GM19372 (cell line): ENCODE measurements around the gene RIN3.
"Not testable (repeated sequence)": the region's sequence is repeated elsewhere in the genome, so short reads cannot be mapped to it uniquely, and the experiment has no call there.

ENCODE experiments used
- ATAC-seq: cut with Tn5 transposase; IDR thresholded peaks from one replicate; pipeline ENCODE4 v1.9.1; 2021; ENCODE audit warnings: mild to moderate bottlenecking, low read depth, moderate library complexity; ENCODE audit not compliant: unreplicated experiment

The RIN3 gene

DNA sequence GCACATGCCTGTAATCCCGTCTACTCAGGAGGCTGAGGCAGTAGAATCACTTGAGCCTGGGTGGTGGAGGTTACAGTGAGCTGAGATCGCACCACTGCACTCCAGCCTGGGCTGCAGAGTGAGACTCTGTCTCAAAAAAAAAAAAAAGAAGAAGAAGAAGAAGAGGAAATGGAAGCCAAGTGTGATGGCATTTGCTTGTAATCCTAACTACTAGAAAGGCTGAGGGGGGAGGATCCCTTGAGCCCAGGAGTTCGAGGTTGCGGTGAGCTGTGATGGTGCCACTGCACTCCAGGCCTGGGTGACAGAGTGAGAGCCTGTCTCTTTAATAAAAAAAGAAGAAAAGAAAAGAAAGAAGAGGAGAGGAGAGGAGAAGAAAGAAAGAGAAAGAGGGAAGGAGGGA lies 182.8 kb downstream of the RIN3 start:
- ATAC-seq = no peak

DNA sequence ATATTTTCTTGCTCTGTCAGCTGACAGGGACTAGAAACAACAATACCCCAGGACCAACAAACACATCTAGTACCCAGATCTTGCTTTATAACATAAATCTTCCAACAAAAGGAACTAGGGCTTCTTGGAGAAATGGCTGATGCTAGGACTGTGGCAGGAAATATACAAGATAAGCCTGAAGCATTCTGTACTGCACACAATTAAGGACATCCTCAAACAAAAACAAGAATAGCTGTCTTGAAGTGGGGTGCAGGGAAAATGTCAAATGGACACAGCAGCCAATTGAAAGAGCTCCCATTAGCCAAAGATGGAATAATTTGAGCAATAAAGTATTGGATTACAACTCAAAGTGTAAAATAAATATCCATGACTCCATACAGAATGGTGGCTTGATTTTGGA lies 184.8 kb downstream of the RIN3 start:
- no peak for ATAC-seq

DNA sequence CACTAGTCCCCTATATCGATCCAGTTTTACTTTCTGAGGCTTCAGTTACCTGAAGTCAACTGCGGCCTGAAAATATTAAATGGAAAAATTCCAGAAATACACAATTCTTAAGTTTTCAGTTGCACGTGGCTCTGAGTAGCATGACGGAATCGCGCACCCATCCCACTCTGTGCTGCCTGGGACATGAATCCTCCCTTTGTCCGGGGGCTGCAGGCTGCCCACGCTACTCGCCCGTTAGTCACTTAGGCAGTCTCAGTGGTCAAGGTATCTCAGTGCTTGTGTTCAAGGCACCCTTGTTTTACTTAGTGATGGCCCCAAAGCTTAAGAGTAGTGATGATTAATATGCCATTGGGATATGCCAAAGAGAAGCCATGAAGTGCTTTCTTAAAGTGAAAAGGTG lies 188.2 kb downstream of the RIN3 start:
- ATAC-seq = no peak

DNA sequence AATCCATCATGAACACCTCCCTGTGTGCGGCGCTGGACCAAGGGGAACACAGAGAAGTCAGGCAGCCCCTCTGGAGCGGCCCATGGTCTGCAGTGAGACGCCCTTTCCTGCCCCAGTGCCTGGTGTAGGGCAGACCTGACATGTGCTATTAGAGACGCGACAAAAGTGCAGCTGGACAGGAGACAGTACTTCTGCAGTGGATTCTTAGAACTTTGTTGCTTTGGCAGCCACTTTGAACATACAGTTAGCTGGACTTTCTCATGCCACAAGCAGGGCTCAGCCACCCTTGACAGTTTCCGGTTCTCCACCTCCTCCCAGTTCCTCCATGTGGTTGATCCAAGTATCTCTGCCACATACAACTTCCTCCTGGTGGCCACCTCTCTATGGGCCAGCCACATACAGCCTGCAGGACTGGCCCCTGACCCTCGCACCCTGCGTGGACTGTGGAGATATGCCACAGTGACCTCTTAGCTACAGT lies 188.9 kb downstream of the RIN3 start:
- ATAC-seq = no peak

DNA sequence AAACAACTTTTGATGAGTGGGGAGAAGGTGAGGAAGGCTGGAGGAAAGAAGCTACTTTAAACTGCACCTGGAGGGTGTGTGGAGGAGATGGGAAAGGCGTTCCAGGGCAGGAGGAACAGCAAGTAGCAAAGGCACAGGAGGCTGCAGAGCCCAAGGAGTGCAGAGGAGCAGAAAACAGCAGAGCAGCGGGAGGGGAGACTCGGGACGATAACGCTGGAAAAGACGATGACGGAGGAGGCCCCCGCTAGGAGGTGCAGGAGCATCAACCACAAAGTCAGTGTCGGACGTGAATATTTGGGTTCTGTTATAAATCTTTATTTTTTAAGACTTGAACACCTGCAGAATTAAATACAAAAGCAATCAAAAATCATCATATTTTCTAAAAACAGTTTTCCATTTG lies 189.9 kb downstream of the RIN3 start:
- no peak for ATAC-seq

DNA sequence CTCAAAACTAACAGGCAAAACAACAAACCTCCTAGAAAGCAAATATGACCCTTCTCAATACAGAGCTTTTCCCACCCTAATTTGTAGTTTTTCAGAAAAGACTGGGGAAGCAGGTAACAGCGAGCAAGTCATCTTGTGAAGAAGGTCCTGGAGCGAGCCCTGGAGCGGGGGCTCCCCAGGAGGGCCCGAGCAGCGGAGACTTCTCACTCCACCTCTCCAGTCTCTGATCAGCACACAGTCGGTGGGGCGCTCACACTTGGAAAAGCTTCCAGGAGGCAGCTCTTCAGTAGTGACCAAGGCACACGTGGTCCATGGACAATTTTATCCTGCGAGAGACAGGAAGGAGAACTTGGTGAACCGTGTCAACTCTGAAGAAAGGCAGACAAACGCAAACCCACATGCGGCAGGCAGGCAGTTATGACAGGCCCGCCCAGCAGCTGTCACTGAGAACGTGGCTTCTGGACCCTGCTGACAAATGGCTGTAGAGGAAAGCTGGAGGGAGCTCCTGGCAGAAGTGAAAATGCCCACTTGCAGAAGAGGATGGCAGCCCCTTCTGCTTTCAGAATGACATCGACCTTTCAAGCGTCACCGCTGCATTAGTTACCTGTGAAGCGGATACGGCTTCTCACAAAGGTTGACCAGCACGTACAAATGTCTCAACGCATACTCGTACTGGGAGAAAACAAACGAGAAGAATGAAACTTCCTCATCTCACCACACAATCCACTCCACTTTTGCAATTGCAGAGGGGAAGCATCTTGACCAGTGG lies 190.6 kb downstream of the RIN3 start:
- ATAC-seq = peak; percentile 83

DNA sequence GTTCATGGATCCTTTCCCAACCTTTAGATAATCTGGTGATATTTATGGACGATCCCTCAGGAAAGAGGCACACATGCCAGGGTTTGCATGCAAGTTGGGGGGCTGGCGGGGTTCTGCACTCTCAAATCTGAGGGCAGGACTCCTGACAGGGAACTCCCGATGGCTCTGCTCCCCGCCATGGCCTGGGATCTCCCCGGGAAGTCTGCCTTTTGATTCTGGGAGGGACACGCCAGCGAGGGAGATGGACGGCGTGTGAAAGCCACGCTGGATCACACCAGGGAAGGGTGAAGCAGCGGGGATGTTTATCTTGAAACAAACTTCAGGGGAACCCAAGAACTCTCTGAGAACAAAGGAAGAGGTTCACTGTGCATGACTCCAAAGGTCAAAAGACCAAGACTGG lies 191.2 kb downstream of the RIN3 start:
- ATAC-seq = no peak

DNA sequence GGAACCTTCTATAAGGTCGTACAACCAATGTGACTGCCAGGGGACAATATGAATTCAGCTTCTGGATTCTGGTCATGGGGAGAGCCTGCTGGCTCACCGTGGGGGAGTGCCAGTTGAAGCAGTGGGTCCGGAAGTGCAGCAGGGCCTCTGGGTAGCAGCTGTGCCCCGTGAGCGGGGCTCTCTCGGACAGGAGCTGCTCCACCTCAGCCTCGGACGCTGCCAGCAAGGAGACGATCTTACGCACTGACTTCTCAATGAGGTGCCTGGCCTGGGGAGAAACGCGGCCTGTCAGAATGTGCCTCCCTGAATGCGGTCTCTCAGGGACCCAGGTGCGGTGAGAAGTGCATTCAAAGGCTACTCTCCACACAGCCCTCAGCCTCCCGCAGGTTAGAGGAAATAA lies 192.8 kb downstream of the RIN3 start:
- ATAC-seq = no peak

DNA sequence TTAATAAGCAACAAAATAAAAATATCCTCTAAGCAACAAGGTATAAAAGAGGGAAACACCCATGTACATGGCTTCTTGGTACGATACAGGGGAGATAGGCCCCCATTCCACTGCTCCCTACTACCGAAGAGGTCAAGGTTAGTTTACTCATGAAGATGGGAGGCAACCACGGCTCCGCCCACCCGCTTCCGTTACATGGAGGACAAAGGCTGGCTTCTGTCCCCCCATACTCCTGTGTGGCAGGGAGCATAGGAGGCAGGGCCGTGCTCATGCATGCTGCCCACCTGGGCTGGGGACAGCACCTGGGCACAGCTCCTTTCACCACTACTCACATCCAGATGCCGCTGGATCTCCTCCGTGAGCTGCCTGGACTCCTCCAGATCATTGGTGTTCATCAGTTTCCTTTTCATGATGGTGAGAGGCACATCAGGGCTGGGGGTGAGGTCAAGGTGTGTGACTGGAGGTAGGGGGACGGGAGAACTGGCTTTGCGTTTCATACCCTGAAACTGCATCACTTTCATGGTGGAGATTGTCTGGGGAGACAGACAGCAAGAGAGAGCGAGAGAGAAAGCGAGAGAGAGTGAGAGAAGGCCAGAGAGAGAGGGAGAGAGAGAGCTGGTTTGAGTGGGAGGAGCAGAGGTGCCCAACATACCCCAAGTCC lies 195.9 kb downstream of the RIN3 start:
- no peak for ATAC-seq

DNA sequence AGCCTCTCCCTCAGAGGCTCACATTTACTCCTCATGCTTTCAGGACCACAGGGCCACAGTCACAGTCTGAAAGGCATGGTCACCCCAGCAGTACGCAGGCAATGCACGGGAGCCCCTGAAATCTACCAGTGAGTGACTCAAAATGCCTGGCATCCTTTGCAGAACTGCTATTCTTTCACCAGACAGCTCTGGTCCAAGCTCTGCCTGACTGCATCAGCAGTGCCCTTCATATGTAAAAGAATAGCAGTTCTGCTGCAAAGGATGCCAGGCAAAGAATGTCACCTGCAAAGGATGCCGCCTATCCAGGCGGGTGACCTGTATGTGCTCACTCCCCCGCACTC lies 196.4 kb downstream of the RIN3 start:
- ATAC-seq = no peak

DNA sequence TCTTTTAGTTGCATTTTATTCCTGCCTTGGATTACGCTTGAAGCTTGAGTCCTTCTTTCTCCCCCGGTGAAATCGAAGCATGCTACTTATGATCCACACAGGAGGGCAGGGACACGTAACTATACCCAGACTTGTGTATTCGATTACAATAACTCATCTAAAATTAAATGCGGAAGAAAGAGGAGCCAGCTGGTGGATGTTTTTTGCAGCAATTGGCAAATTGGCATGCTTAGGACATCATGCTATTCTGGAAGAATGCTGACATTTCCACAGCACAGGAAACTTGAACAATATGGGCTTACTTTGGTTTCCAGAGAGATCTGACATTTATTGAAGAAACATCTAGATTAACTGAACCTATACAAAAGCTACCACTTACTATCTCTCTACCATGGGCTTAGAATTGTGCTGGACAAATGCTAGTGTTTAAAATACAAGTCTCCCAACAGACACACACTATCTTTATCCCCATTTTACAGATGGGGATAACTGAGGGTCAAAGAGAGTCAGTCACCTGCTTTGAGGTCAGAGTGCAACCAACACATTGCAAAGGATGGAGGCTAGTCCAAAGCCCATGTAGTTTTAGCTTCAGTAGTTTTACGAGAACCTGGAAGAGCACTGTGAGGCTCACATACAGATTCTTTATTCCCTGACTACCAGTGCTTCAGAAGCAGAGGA lies 198.5 kb downstream of the RIN3 start:
- ATAC-seq = no peak

DNA sequence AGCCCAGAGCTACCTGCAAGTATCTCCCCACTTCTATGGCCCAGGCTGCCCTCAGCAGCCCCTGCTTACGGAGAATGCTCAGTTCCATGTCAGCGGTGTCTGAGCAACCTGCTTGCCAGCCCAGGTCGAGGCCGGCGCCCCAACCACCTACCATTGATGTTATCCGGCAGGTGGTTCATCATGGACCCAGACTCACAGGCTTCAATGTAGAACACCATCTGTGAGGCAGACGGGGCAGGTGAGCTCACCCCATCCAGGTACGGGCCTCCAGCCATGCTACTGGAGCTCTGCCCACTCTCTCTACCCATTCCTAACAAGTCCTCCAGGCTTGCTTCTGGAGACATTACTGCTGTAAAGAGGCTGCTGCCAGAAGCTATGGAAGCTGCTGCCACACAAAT lies 199.1 kb downstream of the RIN3 start:
- ATAC-seq = no peak

DNA sequence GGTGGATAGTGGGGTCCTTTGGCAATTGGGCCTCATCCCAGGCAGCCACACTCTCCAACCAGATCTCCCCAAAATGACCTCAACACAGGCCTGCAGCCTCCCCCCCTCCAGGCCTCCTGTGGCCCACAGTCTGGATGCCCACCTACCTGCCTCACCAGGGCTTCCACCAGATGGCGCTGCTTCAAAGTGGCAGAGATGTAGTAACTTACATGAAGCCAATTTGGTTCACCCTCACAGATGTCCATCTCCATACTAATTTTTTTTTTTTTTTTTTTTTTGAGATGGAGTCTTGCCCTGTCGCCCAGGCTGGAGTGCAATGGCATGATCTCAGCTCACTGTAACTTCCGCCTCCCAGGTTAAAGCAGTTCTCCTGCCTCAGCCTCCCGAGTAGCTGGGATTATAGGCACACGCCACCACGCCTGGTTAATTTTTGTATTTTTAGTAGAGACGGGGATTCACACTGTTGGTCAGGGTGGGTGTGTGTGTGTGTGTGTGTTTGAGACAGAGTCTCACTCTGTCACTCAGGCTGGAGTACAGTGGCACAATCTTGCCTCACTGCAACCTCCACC lies 201.2 kb downstream of the RIN3 start:
- not testable (repeated sequence) for ATAC-seq

DNA sequence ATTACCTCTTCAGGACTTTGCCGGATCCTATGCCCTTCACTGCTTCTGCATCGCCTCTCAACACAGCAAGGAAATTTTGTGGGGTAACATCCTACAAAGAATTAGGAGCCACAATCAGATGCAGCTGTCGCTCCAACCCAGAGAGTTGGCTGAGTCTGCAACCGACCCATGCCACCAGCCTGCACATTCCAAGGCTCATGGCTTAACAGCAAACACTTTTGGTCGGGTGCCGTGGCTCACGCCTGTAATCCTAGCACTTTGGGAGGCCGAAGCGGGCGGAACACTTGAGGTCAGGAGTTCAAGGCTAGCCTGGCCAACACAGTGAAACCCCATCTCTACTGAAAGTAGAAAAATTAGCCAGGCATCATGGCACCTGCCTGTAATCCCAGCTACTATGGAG lies 202.6 kb downstream of the RIN3 start:
- ATAC-seq = no peak

DNA sequence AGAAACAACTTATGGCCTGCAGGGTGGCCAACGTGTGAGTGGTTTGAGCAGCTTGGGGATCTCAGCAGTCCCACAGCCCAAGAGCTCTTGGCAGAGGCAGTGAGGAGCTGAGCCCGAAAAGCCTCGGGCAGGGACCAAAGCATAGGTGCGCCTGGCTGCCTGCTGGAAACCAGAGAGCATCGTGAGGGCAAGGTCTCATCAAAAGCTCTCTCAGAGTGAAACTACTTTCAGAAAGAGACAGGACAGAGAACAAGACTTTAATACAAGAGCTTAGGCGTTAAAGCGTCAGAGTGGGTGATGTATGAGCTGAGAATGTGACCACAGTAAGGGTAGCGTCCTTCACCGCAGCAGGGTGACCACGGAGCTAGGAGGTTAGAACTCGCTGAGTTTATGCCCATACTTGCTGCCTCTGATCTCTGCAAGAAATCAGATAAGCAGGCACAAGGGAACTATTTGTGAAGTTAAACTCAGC lies 204.0 kb downstream of the RIN3 start:
- no peak for ATAC-seq

DNA sequence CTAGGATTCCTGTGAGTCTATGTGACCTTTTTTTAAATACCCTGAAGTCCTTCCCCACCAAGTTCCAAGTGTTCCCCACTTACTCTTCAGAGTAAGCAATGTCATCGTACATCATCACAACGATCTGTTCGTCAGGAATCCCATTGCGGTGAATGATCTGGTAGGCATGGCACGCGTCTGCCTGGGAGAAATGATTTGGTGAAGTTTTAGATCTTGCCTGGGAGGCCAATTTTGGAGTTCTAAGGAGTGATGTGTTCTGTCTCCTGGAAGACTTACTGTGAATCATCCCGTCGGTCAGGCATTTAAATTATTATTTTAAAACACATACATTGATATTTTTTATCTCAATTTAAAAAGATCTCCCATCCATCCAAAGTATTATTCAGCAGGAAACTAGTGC lies 205.1 kb downstream of the RIN3 start:
- no peak for ATAC-seq

DNA sequence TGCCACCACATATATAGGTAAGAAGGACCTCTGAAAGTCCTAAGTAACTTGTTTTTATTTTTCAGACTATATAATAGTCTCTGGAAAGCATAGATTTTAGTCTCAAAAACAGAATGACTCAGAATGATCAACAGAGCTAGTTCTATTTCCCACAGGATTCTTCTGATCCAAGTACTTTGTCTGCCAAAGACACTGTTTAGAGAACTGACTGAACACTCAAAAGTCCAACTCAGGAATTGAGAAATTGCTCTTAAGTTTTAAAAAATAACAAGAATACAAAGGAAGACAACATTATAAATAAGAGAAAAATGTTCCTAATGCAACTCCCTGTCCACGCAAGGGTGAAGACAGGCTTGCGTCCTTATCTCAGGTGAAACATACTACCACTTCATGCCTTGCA lies 205.8 kb downstream of the RIN3 start:
- no peak for ATAC-seq

DNA sequence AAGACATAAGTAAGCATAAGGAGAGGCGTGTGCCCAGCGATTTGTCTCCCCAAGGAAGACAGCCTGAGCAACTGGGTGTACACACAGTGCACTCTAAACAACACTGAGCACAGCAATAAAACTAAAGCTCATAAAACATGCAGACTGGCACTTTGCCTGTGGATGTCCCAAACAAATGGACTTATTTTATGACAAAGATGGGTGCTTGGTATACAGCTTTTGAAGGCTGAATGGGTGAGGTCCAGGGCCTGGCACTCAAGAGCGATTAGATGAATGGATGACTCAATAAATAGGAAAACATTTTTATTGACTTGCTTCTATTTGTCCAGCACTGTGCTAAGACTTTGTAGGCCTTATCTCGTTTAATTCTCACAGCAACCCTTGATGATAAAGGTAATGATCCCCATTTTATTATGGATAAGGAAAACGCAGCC lies 206.3 kb downstream of the RIN3 start:
- no peak for ATAC-seq

DNA sequence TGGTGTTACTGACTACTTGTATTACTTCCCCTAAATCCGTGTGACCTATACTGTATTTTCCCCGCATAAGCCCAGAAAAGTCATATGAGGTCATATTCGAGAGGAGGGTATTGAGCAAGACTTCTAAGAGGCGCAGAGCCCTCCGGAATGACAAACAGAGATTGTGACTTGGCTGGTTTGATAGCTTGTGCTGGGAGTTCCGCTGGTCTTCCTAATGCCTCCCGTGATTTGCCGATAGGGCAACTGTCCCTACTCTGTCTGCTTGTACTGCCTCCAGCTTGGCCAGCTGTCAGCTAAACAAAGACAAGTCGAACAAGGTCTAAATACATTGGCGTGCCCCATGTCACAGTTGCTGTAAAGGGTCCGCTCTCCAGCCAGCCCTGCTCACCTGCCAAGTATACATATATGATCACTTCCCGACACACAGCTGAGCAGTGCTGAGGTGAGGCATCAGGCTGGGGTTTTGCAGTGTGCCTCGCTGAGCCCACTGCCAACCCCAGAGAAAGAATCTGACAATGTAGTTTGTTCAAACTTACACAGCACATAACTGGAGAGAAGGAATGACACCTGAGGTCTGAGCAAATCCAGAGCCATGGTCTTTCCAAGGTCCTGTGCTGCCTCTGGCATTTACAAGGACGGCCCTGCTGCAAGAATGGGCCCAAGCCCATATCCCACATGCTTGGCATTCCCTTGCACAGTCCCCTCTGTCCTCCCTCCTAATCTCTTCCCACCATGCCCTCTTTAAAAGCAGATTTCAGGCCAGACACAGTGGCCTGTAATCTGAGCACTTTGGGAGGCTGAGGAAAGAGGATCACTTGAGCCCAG lies 211.1 kb downstream of the RIN3 start:
- no peak for ATAC-seq

DNA sequence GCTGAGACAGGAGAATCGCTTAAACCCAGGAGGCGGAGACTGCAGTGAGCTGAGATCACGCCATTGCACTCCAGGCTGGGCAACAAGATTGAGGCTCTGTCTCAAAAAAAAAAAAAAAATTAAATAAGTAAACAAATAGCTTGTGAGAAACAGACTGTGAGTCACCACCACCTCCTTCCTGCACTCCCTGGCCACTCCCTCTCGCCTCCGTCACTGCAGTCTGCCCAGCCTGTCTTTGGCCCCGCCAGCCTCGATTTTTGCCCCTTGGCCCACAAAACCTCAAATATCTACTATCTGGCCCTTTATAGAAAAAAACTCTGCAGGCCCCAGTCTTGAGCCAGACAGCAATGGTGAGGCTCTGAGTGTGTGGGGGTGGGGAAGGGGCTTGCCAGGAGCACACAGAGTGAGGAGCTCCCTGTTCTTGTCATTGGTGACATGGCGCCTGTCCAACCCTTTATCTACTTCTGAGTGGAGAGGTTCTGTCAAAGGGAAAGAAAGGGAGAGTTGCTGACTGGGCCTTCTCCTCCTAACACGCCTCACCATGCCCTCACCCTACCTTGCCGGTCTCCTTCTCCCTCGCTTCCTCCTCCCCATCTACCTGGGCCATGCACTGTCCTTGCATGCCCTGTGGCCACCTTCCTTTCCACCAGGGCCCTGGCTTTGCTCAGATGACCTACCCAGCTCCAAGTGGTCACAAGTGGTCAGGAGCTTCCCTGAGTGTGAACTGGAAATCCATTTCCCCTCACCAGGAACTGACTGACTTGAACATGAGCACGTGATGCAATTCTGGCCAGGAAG lies 212.8 kb downstream of the RIN3 start:
- ATAC-seq = no peak
